Mucosa of gallbladder (tissue), 1 donor: ENCODE measurements around the gene FHIP1A. TPM values are rescaled to one million over a fixed set of nuclear protein-coding genes. Genes with fewer than 3 reads are reported as not detected.
A peak's percentile ranks its signal among the peaks of the same experiment; 100 is the strongest.

Source experiments
- DNase-seq: peaks from one replicate; pipeline ENCODE4 v3.0.0-alpha.2; 2020; ENCODE audit warnings: low spot score
- total RNA-seq: library from RNA; stranded (reverse); gene quantifications from one replicate; pipeline ENCODE4 v1.2.1, GENCODE V29; 2021
- donor health status: DM: no; HTN: no; CAD: no.

FHIP1A gene
- total RNA-seq, 1 donor from 2014 or later = 17.7 TPM

DNA sequence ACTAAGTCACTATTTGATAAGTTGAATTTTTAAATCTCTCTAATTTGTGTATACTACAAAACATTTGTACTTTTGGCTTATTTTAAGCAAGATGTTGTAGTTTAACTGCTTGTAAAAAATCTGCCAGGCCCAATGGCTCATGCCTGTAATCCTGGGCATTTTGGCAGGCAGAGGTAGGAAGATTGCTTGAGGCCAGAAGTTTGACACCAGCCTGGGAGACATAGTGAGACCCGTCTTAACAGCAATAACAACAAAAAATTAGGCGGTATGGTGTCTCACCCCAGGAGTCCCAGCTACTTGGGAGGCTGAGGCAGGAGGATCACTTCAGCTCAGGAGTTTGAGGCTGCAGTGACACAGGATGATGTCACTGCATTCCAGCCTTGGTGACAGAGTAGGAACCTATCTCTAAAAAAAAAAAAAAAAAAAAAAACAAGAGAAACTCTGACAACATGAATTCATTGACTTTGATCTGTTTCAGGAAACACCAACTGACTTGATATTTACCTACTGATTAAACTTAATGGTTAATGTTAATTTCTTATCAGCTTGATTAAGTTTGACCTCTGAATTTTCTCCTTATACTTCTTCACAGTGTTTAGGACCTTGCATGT, 8.9 kb downstream of the FHIP1A start:
- DNase-seq = no peak

DNA sequence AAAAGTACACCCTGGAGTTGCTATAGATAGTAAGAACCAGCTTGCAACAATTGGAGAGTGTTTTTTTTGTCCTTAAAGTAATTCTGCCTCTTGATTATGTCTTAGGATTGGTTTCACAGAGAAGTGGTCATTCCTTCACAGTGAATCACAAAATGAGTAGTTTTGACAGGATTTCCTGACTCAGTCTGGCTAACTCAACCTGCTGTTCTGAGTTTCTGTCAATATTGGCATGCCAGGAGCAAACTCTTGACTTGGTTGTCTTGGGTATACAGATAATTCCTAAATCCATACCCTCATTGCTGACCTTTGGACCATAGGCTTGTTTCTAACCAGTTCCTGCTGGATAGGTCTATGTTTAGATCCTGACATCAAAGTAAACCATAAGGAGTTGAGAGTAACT, 9.4 kb downstream of the FHIP1A start:
- DNase-seq = peak; percentile 54

DNA sequence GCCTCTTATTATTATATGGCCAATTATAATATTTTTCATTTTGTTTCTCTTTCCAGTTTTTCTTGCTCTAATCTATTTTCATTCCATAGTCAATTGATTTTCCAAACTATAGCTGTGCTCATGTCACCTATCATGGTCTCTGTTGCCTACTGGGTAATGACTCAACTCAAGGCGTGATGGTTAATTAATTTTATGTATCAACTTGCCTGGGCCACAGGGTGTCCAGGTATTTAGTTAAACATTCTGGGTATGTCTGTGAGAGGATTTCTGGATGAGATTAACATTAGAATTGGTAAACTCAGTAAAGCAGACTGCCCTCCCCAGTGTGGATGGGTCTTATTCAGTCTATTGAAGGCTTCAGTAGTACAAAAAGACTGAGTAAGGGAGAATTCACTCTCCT, 9.9 kb downstream of the FHIP1A start:
- DNase-seq = no peak

DNA sequence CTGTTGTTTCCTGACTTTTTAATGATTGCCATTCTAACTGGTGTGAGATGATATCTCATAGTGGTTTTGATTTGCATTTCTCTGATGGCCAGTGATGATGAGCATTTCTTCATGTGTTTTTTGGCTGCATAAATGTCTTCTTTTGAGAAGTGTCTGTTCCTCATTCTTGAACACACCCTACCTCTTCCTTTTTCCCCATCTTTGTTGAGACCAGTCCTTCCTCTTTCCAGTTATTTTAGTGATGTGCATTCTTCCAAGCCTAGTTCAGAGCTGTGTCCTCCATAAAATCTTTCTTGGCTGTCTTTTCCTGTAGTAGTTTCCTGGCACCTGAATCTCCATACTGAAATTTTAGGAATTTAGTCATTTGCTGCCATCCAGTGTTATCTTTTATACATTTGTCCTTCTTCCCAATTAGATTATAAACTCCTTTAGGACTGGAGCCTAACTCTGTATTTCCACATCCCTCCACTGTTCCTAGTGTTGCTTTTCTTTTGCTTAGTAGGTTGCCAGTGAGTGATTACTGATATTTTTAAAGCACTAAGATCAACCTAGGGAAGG, 11.4 kb downstream of the FHIP1A start:
- no peak for DNase-seq

DNA sequence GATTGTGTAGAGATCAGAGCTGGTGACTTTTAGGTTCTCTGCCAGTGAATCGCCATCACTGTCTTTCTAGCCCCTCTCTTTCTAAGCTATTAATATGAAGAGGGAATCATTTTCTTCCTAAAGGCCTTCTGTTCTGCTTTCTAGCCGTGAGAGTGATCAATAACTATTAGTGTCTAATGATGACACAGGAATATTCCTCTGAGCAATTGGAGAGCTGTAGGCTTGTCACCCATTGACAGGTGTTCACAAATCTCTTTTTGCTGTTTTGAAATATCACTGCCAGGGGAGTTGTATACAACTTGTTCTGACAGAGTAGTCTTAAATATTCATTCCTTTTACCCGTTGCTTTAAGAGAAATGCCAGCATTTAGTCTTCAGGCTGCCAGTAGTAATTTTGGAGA, 13.9 kb downstream of the FHIP1A start:
- no peak for DNase-seq

DNA sequence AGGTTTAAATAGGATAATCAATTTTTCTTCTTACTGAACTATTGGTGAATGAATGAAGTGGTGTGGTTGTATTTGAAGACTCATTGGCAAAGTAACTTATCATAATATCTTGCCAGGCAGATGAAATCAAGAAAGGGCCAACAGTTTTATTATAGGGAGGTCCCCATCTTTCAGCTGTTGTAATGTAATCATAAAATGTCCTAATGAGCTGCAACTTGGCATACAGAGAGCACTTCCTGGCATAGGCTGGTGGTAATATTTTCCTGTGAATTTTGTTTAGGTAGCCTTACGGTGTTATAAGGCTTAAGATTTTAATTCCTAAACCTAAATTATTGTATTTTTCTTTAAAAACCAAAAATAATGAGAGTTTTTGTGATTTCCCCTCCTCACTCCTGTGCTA, 17.5 kb downstream of the FHIP1A start:
- DNase-seq = no peak

DNA sequence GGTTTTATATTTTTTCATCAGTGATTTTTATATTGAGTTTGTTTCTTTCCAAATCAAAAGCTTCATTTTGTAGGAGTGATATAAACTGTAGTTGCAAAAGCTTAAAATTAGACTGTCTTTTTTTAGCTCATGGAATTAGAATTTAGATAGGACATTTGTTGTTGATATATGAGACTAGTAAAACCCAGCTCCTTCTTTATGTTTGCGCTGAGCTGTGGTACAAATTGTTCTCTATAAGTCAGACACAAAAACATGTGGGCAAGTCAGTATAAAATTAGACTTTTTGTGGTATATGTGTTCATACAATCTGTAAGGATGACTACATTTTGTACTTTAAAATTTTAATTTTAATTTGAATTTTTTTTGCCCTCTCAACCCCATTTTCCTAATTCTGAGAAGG, 18.3 kb downstream of the FHIP1A start:
- no peak for DNase-seq

DNA sequence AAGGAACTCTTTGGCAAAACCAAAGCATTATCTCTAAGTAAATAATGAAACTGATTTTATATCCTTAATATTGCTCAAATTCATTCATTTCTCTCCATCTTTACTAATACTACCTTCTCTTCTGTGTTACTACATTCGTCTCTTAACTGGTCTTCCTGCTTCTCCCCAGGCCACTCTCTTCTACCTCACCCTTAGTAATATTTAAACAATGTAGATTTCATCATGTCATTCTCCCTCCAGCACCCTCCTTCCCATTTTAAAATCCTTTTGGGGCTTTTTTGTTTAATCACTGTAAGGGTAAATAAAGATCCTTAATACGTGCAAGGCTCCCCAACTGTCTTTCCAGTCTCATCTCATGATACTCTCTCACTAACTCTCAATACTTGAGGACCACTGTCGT, 19.4 kb downstream of the FHIP1A start:
- DNase-seq = no peak

DNA sequence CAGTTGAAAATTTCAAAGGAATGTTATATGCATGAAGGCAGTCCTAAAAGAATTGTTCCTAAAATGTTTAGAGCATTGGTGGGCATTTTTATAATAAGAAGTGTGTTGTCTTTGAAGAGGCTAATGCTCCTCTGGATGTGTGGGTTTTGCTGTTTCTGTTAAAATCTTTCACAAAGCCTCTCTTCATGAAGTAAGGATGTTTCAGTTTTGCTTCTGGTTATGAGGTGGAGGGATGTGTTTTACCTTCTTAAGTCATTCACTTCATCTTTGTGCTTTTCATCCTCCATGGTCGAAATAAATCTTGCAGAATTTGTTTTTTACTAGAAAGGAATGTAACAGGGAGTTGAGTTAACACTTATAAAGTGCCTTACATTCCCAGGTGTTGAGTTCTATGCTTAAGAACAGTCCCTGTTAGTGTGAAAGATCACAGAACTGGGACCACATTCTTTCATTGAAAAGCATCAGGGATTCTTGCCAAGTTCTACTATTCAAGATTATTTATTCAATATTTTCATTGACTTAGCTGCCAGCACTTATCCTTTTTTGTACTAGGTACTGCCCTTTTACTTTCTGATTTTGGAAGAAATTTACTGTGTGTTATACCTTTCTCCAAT, 21.1 kb downstream of the FHIP1A start:
- DNase-seq = no peak

DNA sequence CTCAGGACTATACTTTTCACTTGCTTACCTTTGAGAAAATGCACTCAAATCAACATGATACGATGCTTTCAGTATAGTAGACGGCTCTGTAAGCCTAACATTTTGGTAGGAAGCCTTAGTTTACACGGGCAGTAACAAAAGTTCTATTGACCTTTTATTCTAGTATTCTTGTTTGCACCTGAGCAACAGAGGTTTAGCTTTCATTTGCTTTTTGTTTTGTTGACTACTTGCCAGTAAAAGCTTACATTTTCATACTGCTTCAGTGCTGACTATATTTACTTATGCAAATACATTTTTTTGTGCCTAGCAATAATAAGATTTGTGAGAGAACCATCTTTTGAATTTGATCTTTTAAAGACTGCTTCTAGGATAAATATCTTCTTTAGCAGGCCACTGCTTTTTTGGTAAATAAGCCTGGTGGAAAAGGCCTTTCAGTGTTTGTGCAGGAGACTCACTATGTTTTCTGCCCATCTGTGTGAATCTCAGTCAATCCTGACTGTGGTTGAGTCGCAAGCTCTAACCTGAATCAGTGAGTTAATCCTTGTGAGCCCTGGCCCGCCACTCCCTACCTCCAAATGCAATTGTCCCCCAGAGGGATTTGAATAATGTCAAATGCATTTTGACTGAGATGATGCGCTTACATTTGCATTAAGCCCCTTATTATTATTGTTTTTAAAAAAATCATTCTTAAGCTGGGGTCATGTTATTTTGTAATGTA, 21.9 kb downstream of the FHIP1A start:
- no peak for DNase-seq

DNA sequence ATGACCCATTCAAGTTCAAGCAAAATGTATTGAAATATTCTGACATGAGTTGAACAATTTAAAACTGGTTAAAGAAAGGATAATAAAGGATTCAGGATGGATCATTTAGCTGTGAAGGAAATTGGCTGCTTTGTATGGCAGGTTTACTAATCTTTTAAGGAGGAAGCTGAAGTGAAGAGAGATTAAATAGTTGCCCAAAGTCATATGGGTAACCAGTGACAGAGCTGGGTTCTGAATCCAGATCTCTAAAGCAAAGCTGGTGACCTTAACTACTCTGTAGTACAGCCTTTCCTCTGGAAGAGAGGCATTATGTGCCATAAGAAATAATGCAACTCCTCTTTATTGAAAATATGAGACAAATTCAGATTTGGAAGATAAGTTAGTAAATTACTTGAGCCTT, 22.8 kb downstream of the FHIP1A start:
- DNase-seq = no peak

DNA sequence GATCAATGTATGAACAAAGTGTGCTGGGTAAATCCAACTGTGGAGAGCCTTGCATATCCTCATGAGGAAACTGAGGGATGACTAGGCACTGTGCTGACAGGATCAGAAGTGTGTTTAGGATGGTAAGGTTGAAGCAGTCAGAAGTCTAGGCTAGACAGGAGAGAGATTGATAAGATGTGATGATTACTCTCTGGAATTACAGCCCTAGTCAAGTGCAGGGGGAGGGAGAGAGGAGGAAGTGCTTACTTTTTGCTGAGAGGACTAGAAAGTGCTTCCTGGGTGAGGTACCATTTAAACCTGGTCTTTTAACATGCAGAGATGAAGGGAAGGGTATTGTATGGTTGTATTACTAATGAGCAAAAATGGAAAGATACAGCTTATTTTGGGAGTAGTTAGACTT, 23.7 kb downstream of the FHIP1A start:
- DNase-seq = no peak

DNA sequence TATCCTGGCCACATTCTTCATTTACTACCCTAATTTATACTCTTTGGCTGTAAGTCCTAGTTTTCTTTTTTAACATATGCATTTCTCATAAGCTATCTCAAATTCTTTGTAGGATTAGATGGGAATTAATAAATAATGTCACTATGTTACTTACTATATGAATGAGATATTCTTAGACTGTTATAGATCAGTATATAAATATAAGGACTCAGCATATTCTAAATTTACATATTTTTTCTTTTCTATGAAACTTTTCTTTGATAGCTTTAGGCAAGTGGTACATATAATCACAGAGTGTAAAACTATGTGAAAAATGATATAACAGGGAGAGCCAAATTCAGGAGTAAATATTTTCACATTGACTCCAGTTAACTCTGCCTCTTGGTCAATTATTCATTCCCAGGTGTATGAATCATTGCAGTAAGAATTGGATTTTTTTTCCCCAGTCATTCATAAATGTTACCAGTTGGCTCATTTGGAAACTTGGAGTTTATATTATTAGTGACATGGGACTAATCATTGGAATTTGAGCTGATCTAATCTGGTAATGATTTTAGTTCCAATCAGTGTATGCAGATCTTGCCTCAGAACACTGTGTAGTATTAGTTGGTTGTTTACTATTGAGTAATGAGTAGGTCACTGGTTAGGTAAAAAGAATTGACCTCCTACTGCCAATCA, 25.3 kb downstream of the FHIP1A start:
- no peak for DNase-seq

DNA sequence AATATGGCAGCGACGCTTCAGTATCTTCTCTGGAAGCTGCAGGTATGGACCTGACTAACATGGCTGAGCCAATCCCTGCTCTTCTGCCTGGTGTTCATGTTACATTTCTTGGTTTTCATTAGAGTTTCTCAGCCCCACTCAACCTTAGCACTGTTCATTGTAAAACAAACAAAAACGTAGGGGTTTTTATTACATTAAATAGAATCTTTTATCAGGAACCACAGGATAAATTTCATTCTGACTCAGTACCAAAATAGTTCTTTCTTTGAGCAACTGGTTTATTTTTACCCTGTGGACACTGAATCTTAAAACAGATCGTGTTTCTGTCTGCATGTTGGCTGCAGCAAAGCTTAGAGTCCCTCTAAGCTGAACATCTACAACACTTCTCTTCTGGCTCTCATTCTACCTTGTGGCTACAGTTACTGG, 27.1 kb downstream of the FHIP1A start:
- no peak for DNase-seq

DNA sequence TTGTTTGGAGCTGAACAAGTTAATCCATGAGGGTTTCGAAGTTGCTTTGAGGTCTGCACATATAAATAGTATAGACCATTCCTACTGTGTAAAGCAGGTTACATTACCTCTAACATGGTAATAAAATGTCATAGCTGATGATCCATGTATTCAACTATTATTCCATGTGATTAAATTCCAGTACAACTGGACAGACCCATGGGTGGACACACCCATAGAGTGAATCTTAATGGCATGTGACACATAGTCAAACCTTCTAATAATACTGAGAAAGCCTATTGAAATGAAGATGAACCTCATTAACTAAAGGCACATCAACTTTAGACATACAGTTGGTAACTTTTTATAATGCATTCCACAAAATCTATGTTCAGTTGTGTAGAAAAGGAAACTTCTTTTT, 28.5 kb downstream of the FHIP1A start:
- no peak for DNase-seq

DNA sequence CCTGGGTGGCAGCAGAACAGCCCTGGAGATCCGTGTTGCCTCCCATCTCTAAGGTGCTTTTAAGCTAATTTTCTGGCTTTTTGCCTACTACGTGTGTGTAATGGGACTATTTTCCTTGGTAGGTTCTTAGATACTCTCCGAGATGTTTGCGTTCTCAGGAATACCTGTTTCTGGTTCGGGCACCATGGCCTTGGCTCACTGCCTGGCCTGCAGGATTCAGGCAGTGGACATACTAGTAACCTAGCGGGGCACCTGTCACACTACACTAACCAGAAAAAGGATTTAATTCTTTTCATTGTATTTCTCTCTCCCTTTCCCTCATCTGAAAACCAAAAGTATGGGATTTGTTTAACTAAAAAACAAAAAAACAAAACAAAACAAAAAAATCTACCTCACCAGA, 29.2 kb downstream of the FHIP1A start:
- DNase-seq = no peak

DNA sequence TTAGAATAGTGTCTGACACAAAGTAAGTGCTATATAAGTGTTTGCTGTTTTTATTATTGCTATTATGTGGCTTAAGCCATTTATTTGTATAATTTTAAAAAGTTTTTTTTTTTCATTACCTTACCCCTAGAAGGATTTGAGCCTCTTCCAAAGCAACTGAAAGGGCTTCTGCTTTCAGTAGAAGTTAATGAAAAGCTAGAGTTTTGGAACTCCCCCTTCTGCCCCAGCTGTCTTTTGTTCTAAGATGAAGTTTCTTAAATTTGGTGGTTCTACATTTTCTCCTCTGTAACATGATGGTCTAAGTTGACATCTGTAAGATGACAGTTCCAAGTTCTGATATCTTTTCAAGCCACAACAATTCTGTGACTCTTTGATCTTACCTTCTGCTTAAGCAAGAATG, 30.3 kb downstream of the FHIP1A start:
- no peak for DNase-seq

DNA sequence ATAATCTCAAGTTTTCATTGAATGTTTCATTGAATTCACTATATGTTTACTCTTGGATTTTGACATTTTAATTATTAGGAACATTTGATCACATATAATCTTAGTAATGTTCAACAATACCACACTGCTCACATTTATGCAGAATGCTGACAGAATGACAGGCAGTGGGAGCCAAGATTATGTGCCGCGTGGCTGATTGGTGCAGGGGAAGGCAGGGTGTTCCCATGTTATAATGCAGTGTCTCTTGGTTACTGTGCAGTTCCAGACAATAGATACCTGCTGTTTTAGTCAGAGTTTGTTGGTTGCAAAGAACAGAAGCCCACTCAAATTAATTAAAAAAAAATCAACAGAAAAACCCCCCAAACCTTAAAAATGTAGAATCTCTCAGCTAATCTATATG, 33.0 kb downstream of the FHIP1A start:
- no peak for DNase-seq

DNA sequence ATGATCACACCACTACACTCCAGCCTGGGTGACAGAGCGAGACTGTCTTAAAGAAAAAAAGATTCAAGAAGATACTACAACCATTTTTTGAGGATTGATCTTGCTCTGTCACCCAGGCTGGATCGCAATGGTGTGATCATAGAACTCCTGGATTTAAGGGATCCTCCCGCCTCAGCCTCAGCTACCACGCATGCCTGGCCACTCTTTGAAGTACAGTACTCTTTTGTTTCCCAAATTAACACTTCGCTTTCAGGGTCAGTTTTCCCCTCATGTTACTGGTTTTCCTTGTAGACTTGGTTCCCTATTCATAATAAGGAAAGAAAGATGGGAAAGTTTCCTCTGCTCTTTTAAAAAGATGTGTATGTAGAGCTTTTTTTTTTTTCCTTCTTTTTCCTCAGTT, 34.3 kb downstream of the FHIP1A start:
- DNase-seq = no peak

DNA sequence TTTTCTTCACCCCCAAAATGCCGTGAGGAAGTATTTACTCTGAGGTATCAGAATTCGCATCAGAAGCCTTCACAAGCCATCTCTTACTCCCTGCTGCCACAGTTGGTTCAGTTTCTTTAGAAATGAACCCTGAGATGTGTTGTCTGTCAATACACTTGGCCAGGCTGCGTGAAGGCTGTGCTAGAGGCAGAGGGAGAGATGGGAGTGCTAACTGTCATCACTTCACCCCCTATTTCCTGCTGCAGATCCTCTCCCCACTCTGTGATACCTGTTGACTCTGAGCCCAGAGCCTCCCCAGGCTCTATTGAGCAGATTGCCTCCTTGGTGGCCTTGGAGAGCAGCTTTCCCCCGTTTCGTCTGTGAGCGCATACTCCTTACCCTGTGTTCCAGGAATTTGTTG, 34.8 kb downstream of the FHIP1A start:
- DNase-seq = no peak

DNA sequence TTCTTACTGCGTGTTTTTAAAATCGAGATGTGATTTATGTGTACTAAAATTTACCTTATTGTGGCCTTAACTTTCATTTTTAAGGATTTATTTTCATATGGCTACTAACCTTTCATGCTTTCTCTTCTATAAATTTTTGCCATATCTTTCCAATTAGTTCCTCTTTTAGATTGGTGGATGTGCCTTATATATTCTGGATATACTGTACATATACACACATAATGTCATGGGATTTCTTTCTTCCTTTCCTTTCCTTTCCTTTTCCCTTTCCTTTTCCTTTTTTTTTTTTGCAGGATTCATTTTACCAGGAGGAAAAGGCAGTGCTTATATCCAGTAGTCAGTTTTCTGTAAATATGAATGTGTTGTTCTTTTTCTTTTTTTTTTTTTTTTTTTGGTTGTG, 37.2 kb downstream of the FHIP1A start:
- no peak for DNase-seq

DNA sequence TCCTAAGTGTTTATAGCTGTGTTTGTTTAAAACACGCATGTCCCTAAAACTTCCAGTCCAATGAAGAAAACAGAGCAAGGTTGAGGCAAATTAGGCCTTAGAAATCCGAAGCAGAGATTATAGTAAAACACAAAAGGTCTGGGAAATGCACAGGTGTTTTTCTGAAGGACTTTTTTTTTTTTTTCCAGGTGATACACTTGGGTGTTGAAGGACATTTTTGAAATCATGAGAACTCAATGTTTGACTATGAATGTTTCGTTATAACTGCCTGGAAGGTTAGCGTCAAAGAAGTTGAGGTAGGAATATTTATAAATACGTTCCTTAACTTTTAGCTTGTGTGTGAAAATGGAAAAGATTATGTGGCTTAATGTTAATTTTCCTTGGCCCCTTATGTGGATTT, 45.5 kb downstream of the FHIP1A start:
- DNase-seq = no peak

DNA sequence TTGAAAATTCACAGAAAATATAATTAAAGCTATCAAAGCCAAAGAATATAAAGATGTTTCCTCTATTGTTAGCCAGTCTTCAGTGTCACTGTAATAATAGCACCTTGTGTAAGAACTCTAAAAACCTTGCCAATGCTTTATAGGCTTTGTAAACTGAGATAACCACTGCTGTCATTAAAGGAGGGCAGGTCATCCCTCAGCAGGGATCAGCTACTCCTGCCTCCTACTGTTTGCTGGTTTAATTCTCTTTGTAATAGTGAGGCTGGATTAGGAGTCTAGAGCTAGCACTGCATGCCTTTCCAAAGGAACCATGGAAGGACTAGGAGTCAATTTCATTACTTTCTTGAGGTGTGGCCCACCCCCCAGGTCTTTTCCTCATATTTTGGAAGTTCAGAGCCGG, 46.2 kb downstream of the FHIP1A start:
- no peak for DNase-seq
